Activated CD4-positive, alpha-beta T cell treated with anti-CD3 and anti-CD28 coated beads, Interleukin-2, amount 50 U/mL, for 4 hours (primary cell): ENCODE results near the gene PTK6.

ENCODE experiments used
- DNase-seq, 2 experiments: peaks; one replicate each; pipeline ENCODE4 v3.0.0-alpha.2; 2020

The PTK6 gene

DNA sequence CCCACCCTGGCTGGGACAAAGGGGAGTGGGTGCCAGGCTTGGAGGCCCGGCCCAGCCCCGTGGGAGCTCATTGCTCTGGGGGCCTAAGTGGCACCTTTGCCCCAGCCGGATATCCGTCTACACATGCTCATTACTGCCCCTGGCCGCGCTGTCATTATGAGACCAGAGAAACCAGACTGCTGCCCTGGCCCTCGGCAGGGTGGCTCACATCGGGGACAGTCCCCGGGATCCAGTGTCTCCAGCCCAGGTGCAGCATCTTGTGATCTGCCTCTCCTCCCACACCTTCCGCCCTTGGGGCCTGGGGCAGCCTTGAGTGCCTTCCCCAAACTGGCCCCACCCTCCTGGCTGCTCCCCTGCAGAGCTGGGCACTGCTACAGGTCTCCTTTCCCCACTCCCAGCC, 5.5 kb upstream of the PTK6 start:
- DNase-seq = no peak

GRCh38 chr20:63542031-63542559, 4.9 kb upstream of the PTK6 start:
- no peak for DNase-seq

GRCh38 chr20:63541371-63541770, 4.2 kb upstream of the PTK6 start:
- no peak for DNase-seq

GRCh38 chr20:63540417-63541186, 3.4 kb upstream of the PTK6 start:
- DNase-seq = no peak

DNA sequence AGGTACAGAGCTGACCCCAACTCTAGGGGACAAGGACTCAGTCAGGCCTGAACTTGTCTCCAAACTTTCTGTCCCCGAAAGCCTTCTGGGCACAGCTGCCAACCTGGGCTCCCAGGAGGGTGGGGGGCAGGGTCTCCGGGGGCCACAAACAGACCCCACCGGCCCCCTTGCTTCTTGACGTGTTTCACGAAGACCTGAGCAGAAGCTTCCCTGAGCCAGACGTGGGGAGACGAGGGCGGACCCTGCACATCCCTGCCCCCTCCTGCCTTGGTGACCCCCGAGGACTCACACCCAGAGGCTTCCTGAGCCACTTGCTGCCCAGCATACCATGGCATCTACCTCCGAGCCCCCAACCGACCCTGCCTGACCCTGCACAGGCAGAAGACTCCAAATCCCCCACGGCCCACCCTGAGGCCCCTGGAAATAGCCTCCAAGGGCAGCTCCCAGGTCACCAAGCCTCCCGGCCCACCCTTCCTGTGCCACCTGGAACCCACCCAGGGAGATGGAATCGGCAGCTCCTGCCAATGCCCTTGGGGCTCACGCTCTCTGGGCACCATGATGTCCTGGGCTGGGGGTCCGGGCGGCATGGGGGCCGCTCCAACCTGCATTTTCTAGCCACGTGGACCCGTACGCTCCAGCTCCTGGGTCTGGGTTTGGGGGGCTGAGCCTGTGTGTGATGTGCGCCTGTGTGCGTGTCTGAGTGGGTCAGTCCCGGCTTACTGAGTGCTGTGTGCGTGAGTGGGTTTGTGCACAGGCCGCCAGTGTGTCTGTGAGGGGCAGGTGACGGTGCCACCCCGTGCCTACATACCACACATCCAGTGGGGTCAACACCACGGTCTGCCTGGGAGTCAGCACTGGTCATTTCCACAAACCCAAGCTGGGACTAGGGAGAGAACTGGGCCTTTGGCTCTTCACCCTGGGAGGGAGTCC, 2.5 kb upstream of the PTK6 start:
- DNase-seq = no peak

GRCh38 chr20:63539092-63539430, 1.9 kb upstream of the PTK6 start:
- no peak for DNase-seq

- peak in 1 of 2 experiments; percentile 32 for DNase-seq
These were observed 1.3 kb upstream of the PTK6 start for GRCh38 chr20:63538204-63539091.

DNA sequence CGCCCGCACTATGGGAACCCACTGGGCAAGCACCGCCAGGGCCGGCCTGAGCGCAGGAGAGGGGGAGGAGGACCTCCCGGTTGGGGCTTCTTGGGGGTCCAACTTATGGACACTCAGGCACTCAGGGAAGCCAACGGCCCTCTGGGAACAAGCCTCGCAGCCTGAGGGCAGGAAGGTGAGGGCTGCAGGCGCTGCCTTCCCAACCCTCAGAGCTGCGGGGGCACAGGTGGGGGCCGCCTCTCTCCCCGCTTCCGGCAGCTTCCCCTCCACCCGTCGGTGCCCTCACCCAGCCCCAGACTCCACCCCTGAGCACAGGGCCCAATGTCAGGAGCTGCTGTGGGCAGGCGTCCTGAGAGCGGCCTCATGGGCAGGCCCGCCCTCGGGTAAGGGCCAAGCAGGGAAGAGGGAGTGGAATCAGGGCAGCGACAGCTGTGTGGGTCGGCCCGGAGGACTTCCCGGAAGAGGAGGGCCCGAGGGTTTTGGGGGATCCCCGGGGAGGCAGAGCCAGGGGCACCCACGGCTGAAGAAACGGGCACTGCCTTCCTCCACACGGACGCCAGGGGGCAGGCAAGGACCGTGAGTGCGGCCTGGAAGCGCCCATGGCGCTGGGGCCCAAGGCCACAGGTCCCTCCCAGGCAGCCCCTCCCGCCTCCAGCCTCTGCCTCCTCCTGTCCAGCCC, 488 bp upstream of the PTK6 start:
- peak; percentile 89 for DNase-seq

- no peak for DNase-seq
These were observed 767 bp downstream of the PTK6 start for GRCh38 chr20:63536241-63536977.

GRCh38 chr20:63534831-63535651, 2.1 kb downstream of the PTK6 start:
- no peak for DNase-seq

- no peak for DNase-seq
These were observed 2.7 kb downstream of the PTK6 start for GRCh38 chr20:63534427-63534830.

GRCh38 chr20:63533871-63534393, 3.2 kb downstream of the PTK6 start:
- no peak for DNase-seq

GRCh38 chr20:63533388-63533787, 3.8 kb downstream of the PTK6 start:
- DNase-seq = no peak

DNA sequence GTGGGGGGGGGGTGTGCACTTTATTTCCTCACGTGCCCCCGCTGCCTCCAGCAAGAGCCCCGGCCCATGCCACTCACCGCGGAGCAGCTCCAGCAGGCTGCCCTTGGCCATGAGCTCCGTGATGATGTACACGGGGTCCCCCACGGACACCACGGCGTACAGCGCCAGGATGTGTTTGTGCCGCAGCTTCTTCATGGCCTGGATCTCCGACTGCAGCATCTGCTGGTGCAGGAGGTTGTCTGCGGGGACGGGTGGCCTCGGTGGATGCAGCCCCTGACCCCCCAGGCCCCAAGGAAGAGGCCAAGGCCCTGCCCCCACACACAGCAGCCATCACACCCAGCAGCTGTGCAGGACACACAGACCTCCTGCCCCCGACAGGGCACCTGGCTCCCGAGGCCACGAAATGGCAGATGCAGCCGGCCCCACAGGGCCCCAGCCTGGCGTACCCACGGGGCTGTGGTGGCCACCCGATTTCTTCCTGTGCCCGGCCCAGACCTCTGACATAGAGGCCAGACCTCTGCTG, 4.7 kb downstream of the PTK6 start:
- no peak for DNase-seq

DNA sequence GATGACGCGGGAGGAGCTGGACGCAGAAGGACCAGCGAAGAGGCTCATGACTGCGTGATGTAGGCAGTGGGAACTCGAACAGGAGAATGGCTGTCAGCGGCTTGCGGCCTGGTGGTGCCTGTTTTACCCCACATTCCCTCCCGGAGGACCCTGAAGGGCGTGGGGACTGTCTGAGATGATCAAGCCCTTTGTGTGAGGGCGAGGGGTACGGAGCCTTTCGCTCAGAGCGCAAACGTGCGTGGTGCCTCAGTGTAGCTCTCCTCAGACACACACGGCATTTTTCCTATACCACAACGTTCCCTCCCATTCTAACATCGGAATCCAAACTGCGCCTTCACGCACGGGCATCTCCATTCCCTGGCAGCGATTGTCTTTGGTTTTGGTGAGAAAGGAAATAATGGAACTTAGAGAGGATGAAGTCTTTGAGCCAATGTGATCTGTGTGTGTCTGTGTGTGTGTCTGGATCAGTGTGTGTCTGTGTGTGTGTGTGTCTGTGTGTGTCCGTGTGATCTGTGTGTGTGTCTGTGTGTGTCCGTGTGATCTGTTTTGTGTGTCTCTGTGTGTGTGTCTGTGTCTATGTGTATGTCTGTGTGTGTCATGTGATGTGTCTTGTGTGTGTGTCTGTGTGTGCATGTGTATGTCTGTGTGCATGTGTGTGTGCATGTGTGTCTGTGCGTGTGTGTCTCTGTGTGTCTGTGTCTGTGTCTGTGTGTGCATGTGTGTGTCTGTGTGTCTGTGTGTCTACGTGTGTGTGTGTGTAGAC, 5.3 kb downstream of the PTK6 start:
- DNase-seq = no peak

DNA sequence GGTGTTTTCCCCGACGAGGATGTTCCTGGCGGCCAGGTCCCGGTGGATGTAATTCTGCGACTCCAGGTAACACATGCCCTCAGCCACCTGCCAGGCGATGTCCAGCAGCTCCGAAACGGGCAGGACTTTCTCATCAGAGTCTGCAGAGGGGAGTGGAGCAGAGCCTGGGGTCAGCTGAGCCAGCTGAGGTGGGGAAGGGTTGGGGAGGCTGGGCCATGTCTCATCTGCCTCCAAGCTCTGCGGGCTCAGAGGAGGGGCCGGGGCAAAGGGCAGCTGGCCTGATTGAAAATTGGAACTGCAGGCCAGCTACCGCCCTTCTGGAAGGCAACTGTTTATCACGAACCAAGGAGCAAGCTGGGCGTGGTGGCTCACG, 6.4 kb downstream of the PTK6 start:
- DNase-seq = no peak

GRCh38 chr20:63529861-63530787, 7.1 kb downstream of the PTK6 start:
- DNase-seq = no peak

GRCh38 chr20:63529180-63529860, 7.9 kb downstream of the PTK6 start:
- no peak for DNase-seq
